PC-3 (cell line): ENCODE data around the gene GFM1. TPM values are rescaled to one million over a fixed set of nuclear protein-coding genes. Genes with fewer than 3 reads are reported as not detected.

ENCODE experiments used
- ATAC-seq: fragments of 200-7000 bp; cut with Tn5 transposase; 2 replicates; pipeline ENCODE4 v1.9.1; 2020; ENCODE audit warnings: mild to moderate bottlenecking, moderate library complexity
- BruUV-seq: library from RNA; stranded (reverse); fragments of 400-500 nt; replicated peaks from 2 replicates; lab custom pipeline; 2021; lab: Mats Ljungman, UMichigan
- CTCF ChIA-PET: fragments of 300-600 bp; sonication (Branson Sonifier 250); formaldehyde crosslinking; loops from one replicate; lab custom pipeline; 2022; ENCODE audit warnings: antibody characterized with exemption; lab: Charles Lee
- POLR2A ChIA-PET: fragments of 300-600 bp; sonication (Branson Sonifier 250); formaldehyde crosslinking; loops from one replicate; lab custom pipeline; 2022; ENCODE audit warnings: antibody characterized with exemption; ENCODE audit not compliant: unreplicated experiment; lab: Charles Lee
- DNase-seq: peaks from one replicate; pipeline ENCODE4 v3.0.0-alpha.2; 2015
- H2AFZ ChIP-seq: fragments of 300-600 bp; sonication (generic); 2 replicates; pipeline ENCODE4 v1.6.0; 2016; ENCODE audit warnings: antibody characterized with exemption, low read length
- H3F3A ChIP-seq: fragments of 300-600 bp; sonication (generic); one replicate; pipeline ENCODE4 v1.6.0; 2017; ENCODE audit warnings: antibody characterized with exemption, low read length, control low read depth, mild to moderate bottlenecking; ENCODE audit not compliant: unreplicated experiment
- H3K27ac ChIP-seq: fragments of 300-600 bp; sonication (generic); 2 replicates; pipeline ENCODE4 v1.5.1; 2016; ENCODE audit warnings: mild to moderate bottlenecking, low read length
- H3K27me3 ChIP-seq: fragments of 300-600 bp; sonication (generic); 2 replicates; pipeline ENCODE4 v1.6.1; 2016; ENCODE audit warnings: low read length, mixed read lengths
- H3K36me3 ChIP-seq: fragments of 300-600 bp; sonication (generic); 2 replicates; pipeline ENCODE4 v1.6.1; 2016; ENCODE audit warnings: low read depth, mixed run types, low read length, mixed read lengths
- H3K4me1 ChIP-seq: fragments of 300-600 bp; sonication (generic); 2 replicates; pipeline ENCODE4 v1.5.1; 2016; ENCODE audit warnings: low read length; ENCODE audit not compliant: insufficient read depth
- H3K4me2 ChIP-seq: fragments of 300-600 bp; sonication (generic); 2 replicates; pipeline ENCODE4 v1.6.0; 2016; ENCODE audit warnings: low read length
- H3K4me3 ChIP-seq: fragments of 300-600 bp; sonication (generic); 2 replicates; pipeline ENCODE4 v1.5.1; 2016; ENCODE audit warnings: mild to moderate bottlenecking, low read length, mixed read lengths
- H3K79me2 ChIP-seq: fragments of 300-600 bp; sonication (generic); 2 replicates; pipeline ENCODE4 v1.6.1; 2017; ENCODE audit warnings: low read length, mixed read lengths
- H3K9ac ChIP-seq: fragments of 300-600 bp; sonication (generic); 2 replicates; pipeline ENCODE4 v1.6.0; 2016; ENCODE audit warnings: mild to moderate bottlenecking, low read length
- H3K9me2 ChIP-seq: fragments of 300-600 bp; sonication (generic); replicated peaks from 2 replicates; pipeline ENCODE4 v1.6.1; 2016; ENCODE audit warnings: mixed run types, low read length, mixed read lengths
- H3K9me3 ChIP-seq: fragments of 300-600 bp; sonication (generic); 2 replicates; pipeline ENCODE4 v1.6.1; 2016; ENCODE audit warnings: low read length, mixed read lengths
- H4K20me1 ChIP-seq: fragments of 300-600 bp; sonication (generic); 2 replicates; pipeline ENCODE4 v1.6.1; 2016; ENCODE audit warnings: low read length, mixed read lengths
- CTCF ChIP-seq: fragments of 300-600 bp; sonication (generic); conservative IDR thresholded peaks from 2 replicates; pipeline ENCODE4 v1.5.1; 2017; ENCODE audit warnings: antibody characterized with exemption, low read depth, mild to moderate bottlenecking, low read length
- EZH2 ChIP-seq: fragments of 300-600 bp; sonication (generic); IDR thresholded peaks from one replicate; pipeline ENCODE4 v1.6.1; 2017; ENCODE audit warnings: antibody characterized with exemption, mild to moderate bottlenecking, low read length; ENCODE audit not compliant: unreplicated experiment
- EZH2phosphoT487 ChIP-seq: fragments of 300-600 bp; sonication (generic); IDR thresholded peaks from 2 replicates; pipeline ENCODE4 v1.6.1; 2018; ENCODE audit warnings: mild to moderate bottlenecking, antibody characterized with exemption, low read length, borderline replicate concordance
- intact Hi-C: fragments of 100-400 bp; cut with micrococcal nuclease; formaldehyde crosslinking; loops from 2 replicates; pipeline ENCODE4 v1.9.0; 2023
- total RNA-seq: library from RNA; depleted of rRNA; stranded (reverse); fragments of >200 nt; gene quantifications from 2 replicates; pipeline ENCODE4 v1.2.3, GENCODE V29; 2014

GFM1 gene
- total RNA-seq, 1 experiment from 2014 or later: 37.5 TPM

- TF ChIP-seq EZH2phosphoT487 (no peak), CTCF (peak; percentile 73)
- Histone ChIP-seq H3K9ac (peak within 1 kb of the TSS; percentile 99), H3K4me1 (peaks cover 8% of the 10 kb centered on the region), H3K9me2 (no peaks in the 10 kb centered on the region), H3K27me3 (no peaks in the 10 kb centered on the region), H3F3A (no peaks in the 10 kb centered on the region), H4K20me1 (no peaks in the 10 kb centered on the region), H3K9me3 (no peaks in the 10 kb centered on the region), H2AFZ (peak within 1 kb of the TSS; percentile 5; the same call in 1 of the 2 replicates), H3K4me3 (peak within 1 kb of the TSS; percentile 75), H3K27ac (peak within 1 kb of the TSS; percentile 94), H3K36me3 (peaks cover 37% of the 10 kb centered on the region), H3K4me2 (peak within 1 kb of the TSS; percentile 82), H3K79me2 (peaks cover 50% of the 10 kb centered on the region)
- ChIA-PET POLR2A (interaction anchor here (1.0 kb wide), 1 partner anchor 50 kb away, joined by 7 read pairs; no protein-coding TSS in a partner anchor), CTCF (interaction anchor here (0.6 to 1.1 kb wide), 3 partner anchors 28 to 50 kb away, joined by 3 to 6 read pairs (median 5); partner anchors contain the start of gene GFM1)
- peak; percentile 98 for ATAC-seq
- intact Hi-C loops: loop anchor here (1.0 kb wide), 3 partner anchors 51 to 119 kb away; no protein-coding TSS in a partner anchor
- TSS peak; percentile 64 for BruUV-seq
- peak; percentile 91 for DNase-seq
Observed at GRCh38 chr3:158672215-158673176, 28.2 kb downstream of the GFM1 start, which contains the start of gene LXN. LXN (minus strand) TSS chr3:158672648; CDS start chr3:158672478, 170 bp downstream.

- no peaks in the 10 kb centered on the region for H3K36me3 ChIP-seq
- H3K9me3 ChIP-seq: no peaks in the 10 kb centered on the region
- no TSS peak for BruUV-seq
- no peaks in the 10 kb centered on the region for H3K79me2 ChIP-seq
- POLR2A ChIA-PET: no interaction called here
- no peaks in the 10 kb centered on the region for H3F3A ChIP-seq
- H3K4me1 ChIP-seq: peaks cover 8% of the 10 kb centered on the region
- no peak for TF ChIP-seq EZH2phosphoT487
- intact Hi-C loops: no loop called here
- CTCF ChIA-PET: no interaction called here
- no peak overlapping the region for H3K9ac ChIP-seq
- ATAC-seq (no peak), DNase-seq (no peak)
- no peaks in the 10 kb centered on the region for H4K20me1 ChIP-seq
- H3K4me3 ChIP-seq: no peak overlapping the region
- no peak overlapping the region for H2AFZ ChIP-seq
- no peak overlapping the region for H3K4me2 ChIP-seq
- no peaks in the 10 kb centered on the region for H3K9me2 ChIP-seq
- H3K27me3 ChIP-seq: no peaks in the 10 kb centered on the region
- no peak overlapping the region for H3K27ac ChIP-seq
Observed at GRCh38 chr3:158678687-158679086, 34.4 kb downstream of the GFM1 start.

- ChIA-PET CTCF (no interaction called here), POLR2A (interaction anchor here (0.6 kb wide), 1 partner anchor 37 kb away, joined by 3 read pairs; no protein-coding TSS in a partner anchor)
- BruUV-seq: no TSS peak
Observed at GRCh38 chr3:158679547-158680000, 35.2 kb downstream of the GFM1 start.

More at GRCh38 chr3:158679547-158680000, 35.2 kb downstream of the GFM1 start:
- Histone ChIP-seq H3K36me3 (no peaks in the 10 kb centered on the region; the same call in 1 of the 2 replicates), H3K9ac (no peak overlapping the region), H3K9me2 (no peaks in the 10 kb centered on the region), H4K20me1 (no peaks in the 10 kb centered on the region), H2AFZ (no peak overlapping the region), H3K27ac (no peak overlapping the region), H3K79me2 (no peaks in the 10 kb centered on the region), H3K9me3 (no peaks in the 10 kb centered on the region), H3K4me1 (peaks cover 8% of the 10 kb centered on the region), H3K4me2 (no peak overlapping the region), H3F3A (no peaks in the 10 kb centered on the region), H3K27me3 (no peaks in the 10 kb centered on the region), H3K4me3 (no peak overlapping the region)
- TF ChIP-seq EZH2: no peak
- DNase-seq (peak; percentile 27), ATAC-seq (peak; percentile 46; the same call in 1 of the 2 replicates)
- intact Hi-C loops: no loop called here
